A549 (cell line): Measurements from ENCODE around the gene PDLIM1.
"Not testable (repeated sequence)": the region's sequence is repeated elsewhere in the genome, so short reads cannot be mapped to it uniquely, and the experiment has no call there.

Source experiments
- CEBPB ChIP-seq, 2 experiments: fragments of >200 bp in 1 of 2; sonication (Bioruptor Twin) in 1 of 2; formaldehyde crosslinking in 1 of 2; IDR thresholded peaks; 2 replicates each; pipeline ENCODE4 v1.6.1; 2012 to 2016
- CTCF ChIP-seq: fragments of >200 bp; sonication (Bioruptor Twin); formaldehyde crosslinking; IDR thresholded peaks from 3 replicates; pipeline ENCODE4 v1.5.1; 2016
- EP300 ChIP-seq, 2 experiments: fragments of >200 bp; sonication (Bioruptor Twin); formaldehyde crosslinking; IDR thresholded peaks; 2 replicates in 1 of 2; 3 replicates in 1 of 2; pipeline ENCODE4 v1.6.1; 2016 to 2017
- ESRRA ChIP-seq: fragments of 150-350 bp; IDR thresholded peaks from 2 replicates; pipeline ENCODE4 v1.6.1; 2014; ENCODE audit warnings: mild to moderate bottlenecking, low read length, borderline replicate concordance
- NR3C1 ChIP-seq: fragments of >200 bp; sonication (Bioruptor Twin); formaldehyde crosslinking; IDR thresholded peaks from 3 replicates; pipeline ENCODE4 v1.6.1; 2017
- POLR2A ChIP-seq: IDR thresholded peaks from 2 replicates; pipeline ENCODE4 v1.6.1; 2012; ENCODE audit warnings: mild to moderate bottlenecking, low read length
- RAD21 ChIP-seq, 2 experiments: fragments of >200 bp in 1 of 2; sonication (Bioruptor Twin) in 1 of 2; formaldehyde crosslinking in 1 of 2; IDR thresholded peaks in 1 of 2; conservative IDR thresholded peaks in 1 of 2; 2 replicates in 1 of 2; 3 replicates in 1 of 2; pipeline ENCODE4 v1.6.1; 2012 to 2018; ENCODE audit warnings: inconsistent platforms in 1 of 2
- RCOR1 ChIP-seq: fragments of 150-350 bp; IDR thresholded peaks from 2 replicates; pipeline ENCODE4 v1.6.1; 2014; ENCODE audit warnings: antibody characterized with exemption, low read length, low read depth
- SREBF2 ChIP-seq: fragments of 450-650 bp; IDR thresholded peaks from 2 replicates; pipeline ENCODE4 v1.6.1; 2014; ENCODE audit warnings: mild to moderate bottlenecking, moderate library complexity
- ZFP36 ChIP-seq: fragments of 450-650 bp; IDR thresholded peaks from 2 replicates; pipeline ENCODE4 v1.6.1; 2014; ENCODE audit warnings: borderline replicate concordance; ENCODE audit not compliant: partially characterized antibody

DNA sequence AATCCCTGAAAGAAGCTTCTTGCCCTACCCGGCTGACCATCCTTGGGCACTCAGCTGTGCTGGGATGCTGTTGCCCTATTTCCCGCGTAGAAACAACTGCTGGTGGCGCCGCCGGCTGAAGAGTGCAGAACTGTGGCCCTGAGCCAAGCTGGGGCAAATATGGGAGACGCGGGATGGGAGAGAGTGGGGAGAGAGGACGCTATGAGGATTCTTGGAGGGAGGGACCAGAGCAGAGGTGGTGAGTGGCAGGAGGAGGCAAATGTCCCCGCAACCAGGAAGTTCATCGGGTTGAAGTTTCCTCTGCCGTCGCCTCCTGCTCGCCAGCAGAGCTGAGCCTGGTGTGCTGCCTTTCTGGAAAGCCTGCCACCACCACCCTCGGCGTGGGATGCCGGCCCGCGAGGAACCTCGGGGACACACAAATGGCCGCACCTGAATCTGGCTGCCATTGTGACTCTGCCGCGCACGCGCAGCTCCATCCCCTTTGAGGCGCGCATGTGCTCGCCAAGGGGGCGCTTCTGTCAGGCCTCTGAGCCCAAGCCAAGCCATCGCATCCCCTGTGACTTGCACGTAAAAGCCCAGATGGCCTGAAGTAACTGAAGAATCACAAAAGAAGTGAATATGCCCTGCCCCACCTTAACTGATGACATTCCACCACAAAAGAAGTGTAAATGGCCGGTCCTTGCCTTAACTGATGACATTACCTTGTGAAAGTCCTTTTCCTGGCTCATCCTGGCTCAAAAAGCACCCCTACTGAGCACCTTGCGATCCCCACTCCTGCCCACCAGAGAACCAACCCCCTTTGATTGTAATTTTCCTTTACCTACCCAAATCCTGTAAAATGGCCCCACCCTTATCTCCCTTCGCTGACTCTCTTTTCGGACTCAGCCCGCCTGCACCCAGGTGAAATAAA lies 59.9 kb downstream of the PDLIM1 start:
- not testable (repeated sequence) for TF ChIP-seq ZFP36; POLR2A; CEBPB (IDR thresholded peaks at IDR 0.05); CTCF; EP300 (IDR thresholded peaks at IDR 0.05); RAD21 (conservative IDR thresholded peaks at IDR 0.05 in 1 of 2, IDR thresholded peaks at IDR 0.05 in 1 of 2); ESRRA; NR3C1; SREBF2; RCOR1
